ENCODE results near the gene PRKN. TPM values are rescaled to one million over a fixed set of nuclear protein-coding genes. Genes with fewer than 3 reads are reported as not detected.

The PRKN gene
- total and polyA plus RNA-seq, 9 of the 15 experiments (the other 6 are each of a cell fraction or from before 2014, with no cell fraction given) = 0.03 to 0.96 (median 0.15) TPM; not detected in 2

DNA sequence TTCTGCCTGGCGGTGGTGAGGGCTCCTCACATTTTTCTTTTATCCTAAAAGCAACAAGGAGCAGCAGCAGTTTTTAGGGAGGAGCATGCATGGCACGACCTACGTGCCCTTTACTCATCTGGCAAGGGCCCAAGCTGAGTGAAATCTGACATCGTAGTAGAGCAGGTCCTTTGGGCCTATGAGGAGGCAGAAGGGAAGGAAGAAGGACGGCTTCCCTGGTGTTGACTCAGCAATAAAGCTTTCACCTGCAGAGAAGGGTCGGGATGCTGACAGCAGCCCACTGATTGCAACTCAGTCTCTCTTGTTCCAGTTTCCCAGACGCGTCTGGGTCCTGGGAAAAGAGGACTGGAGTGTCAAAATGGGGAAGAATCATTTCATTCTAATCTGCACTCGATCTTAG is 1044.6 kb downstream of the PRKN start:
- no peak overlapping the region for H3K27ac ChIP-seq (ENCODE audit: extremely low read depth, low read depth, low read length)
- H3K4me2 ChIP-seq (ENCODE audit: insufficient read depth, low read length) = no peak overlapping the region
- no peak overlapping the region for H2AFZ ChIP-seq (ENCODE audit: low read depth, low read length)
- CTCF ChIA-PET (ENCODE audit: low intra/inter-chr PET ratio) = no interaction called here
- no peaks in the 10 kb centered on the region for H3K4me1 ChIP-seq (replicated peaks in 1 of 2; ENCODE audit: control insufficient read depth in 2 of 2, insufficient read depth in 2 of 2, low read length in 2 of 2)
- H3K79me2 ChIP-seq (ENCODE audit: control insufficient read depth, insufficient read depth, low read length) = no peaks in the 10 kb centered on the region
- 2% methylated on average over 9 of the region's 9 CpGs for WGBS (ENCODE audit: insufficient coverage, low coverage, missing lambda C conversion rate)
- H3K27me3 ChIP-seq (ENCODE audit: control insufficient read depth in 2 of 2, insufficient read depth in 2 of 2, low read length in 2 of 2) = peaks cover 5 to 18% of the 10 kb centered on the region in 2 experiments; a peak in 3 of 5 replicates
- in situ Hi-C loops (cut with MboI) (no loop called here), intact Hi-C loops (cut with micrococcal nuclease) (no loop called here)
- TF ChIP-seq TSC22D4 (tag; IDR thresholded peaks at IDR 0.05) (no peak), MAFF (IDR thresholded peaks at IDR 0.05; ENCODE audit: low read length) (0 out of 2 replicates have a peak, but pooled peaks have one; percentile 5), ZNF316 (IDR thresholded peaks at IDR 0.05) (peak; percentile 60), NFYB (IDR thresholded peaks at IDR 0.05; ENCODE audit: extremely low read depth, insufficient read length) (no peak), MAFG (tag; conservative IDR thresholded peaks at IDR 0.05) (peak; percentile 27; the same call in 1 of the 2 replicates), C11orf30 (IDR thresholded peaks at IDR 0.05; ENCODE audit: low read depth) (peak; percentile 51; the same call in 1 of the 2 replicates)
- no peaks in the 10 kb centered on the region for H3K9me3 ChIP-seq (replicated peaks; ENCODE audit: control insufficient read depth, insufficient read depth, low read depth, low read length)
- no TSS peak for BruUV-seq (replicated peaks)
- DNase-seq (ENCODE audit: extremely low read depth in 1 of 4, low spot score in 3 of 4) = no peak
- H3K36me3 ChIP-seq (ENCODE audit: control insufficient read depth, insufficient read depth, low read length) = no peaks in the 10 kb centered on the region
- POLR2A ChIA-PET = interaction anchor here (0.6 kb wide), 1 partner anchor 89 kb away, joined by 3 read pairs; no protein-coding TSS in a partner anchor
- no peak for FAIRE-seq
- ATAC-seq = no peak
- H3K4me3 ChIP-seq = no peak overlapping the region
- H3K9me1 ChIP-seq (ENCODE audit: control insufficient read depth, insufficient read depth, low read length) = no peaks in the 10 kb centered on the region
- no peaks in the 10 kb centered on the region for H4K20me1 ChIP-seq (replicated peaks; ENCODE audit: control insufficient read depth, insufficient read depth, low read length)
- H3K9ac ChIP-seq (ENCODE audit: insufficient read depth in 1 of 2, low read depth in 2 of 2, low read length in 2 of 2) = no peak overlapping the region

GRCh38 chr6:161679980-161680538 is 1047.5 kb downstream of the PRKN start:
- H4K20me1 ChIP-seq (replicated peaks; ENCODE audit: control insufficient read depth, insufficient read depth, low read length) = no peaks in the 10 kb centered on the region
- H3K4me3 ChIP-seq = no peak overlapping the region
- H3K4me2 ChIP-seq (ENCODE audit: insufficient read depth, low read length) = no peak overlapping the region
- no peaks in the 10 kb centered on the region for H3K9me1 ChIP-seq (ENCODE audit: control insufficient read depth, insufficient read depth, low read length)
- H3K27ac ChIP-seq (ENCODE audit: extremely low read depth, low read depth, low read length) = no peak overlapping the region
- FAIRE-seq (no peak), DNase-seq (ENCODE audit: extremely low read depth in 1 of 4, low spot score in 3 of 4) (no peak), ATAC-seq (no peak)
- in situ Hi-C loops (cut with MboI) (no loop called here), intact Hi-C loops (cut with micrococcal nuclease) (no loop called here)
- H3K4me1 ChIP-seq (replicated peaks in 1 of 2; ENCODE audit: control insufficient read depth in 2 of 2, insufficient read depth in 2 of 2, low read length in 2 of 2) = no peaks in the 10 kb centered on the region
- no peaks in the 10 kb centered on the region for H3K9me3 ChIP-seq (replicated peaks; ENCODE audit: control insufficient read depth, insufficient read depth, low read depth, low read length)
- peaks cover 5 to 21% of the 10 kb centered on the region in 2 experiments; a peak in 3 of 5 replicates for H3K27me3 ChIP-seq (ENCODE audit: control insufficient read depth in 2 of 2, insufficient read depth in 2 of 2, low read length in 2 of 2)
- CTCF ChIA-PET (ENCODE audit: low intra/inter-chr PET ratio) = no interaction called here
- no peak overlapping the region for H2AFZ ChIP-seq (ENCODE audit: low read depth, low read length)
- H3K79me2 ChIP-seq (ENCODE audit: control insufficient read depth, insufficient read depth, low read length) = no peaks in the 10 kb centered on the region
- H3K9ac ChIP-seq (ENCODE audit: insufficient read depth in 1 of 2, low read depth in 2 of 2, low read length in 2 of 2) = no peak overlapping the region
- no TSS peak for BruUV-seq (replicated peaks)
- POLR2A ChIA-PET = interaction anchor here (1.2 kb wide), 1 partner anchor 64 kb away, joined by 3 read pairs; no protein-coding TSS in a partner anchor
- no peaks in the 10 kb centered on the region for H3K36me3 ChIP-seq (ENCODE audit: control insufficient read depth, insufficient read depth, low read length)
- WGBS (ENCODE audit: insufficient coverage, low coverage, missing lambda C conversion rate) = under 1% methylated on average over 13 of the region's 13 CpGs
- TF ChIP-seq CHD4 (IDR thresholded peaks at IDR 0.05; ENCODE audit: insufficient read depth, insufficient replicate concordance, low read depth, low read length, poor library complexity, severe bottlenecking) (no peak), ZNF41 (CRISPR knock-in tag; conservative IDR thresholded peaks at IDR 0.05) (no peak), TBP (optimal IDR thresholded peaks at IDR 0.05; ENCODE audit: low read depth, low read length) (no peak), XRCC4 (IDR thresholded peaks at IDR 0.05; ENCODE audit: extremely low read depth, insufficient read depth, insufficient read length) (no peak), THAP12 (CRISPR knock-in tag; IDR thresholded peaks at IDR 0.05) (no peak), ZFP1 (CRISPR knock-in tag; IDR thresholded peaks at IDR 0.05) (no peak)
- TF ChIP-seq, protein P1, sequence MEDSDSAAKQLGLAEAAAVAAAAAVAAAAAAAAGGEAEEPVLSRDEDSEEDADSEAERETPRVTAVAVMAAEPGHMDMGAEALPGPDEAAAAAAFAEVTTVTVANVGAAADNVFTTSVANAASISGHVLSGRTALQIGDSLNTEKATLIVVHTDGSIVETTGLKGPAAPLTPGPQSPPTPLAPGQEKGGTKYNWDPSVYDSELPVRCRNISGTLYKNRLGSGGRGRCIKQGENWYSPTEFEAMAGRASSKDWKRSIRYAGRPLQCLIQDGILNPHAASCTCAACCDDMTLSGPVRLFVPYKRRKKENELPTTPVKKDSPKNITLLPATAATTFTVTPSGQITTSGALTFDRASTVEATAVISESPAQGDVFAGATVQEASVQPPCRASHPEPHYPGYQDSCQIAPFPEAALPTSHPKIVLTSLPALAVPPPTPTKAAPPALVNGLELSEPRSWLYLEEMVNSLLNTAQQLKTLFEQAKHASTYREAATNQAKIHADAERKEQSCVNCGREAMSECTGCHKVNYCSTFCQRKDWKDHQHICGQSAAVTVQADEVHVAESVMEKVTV (CRISPR knock-in tag; IDR thresholded peaks at IDR 0.05) = no peak
